Mesenteric fat pad (tissue), 1 donor: Measurements from ENCODE around the gene PRSS57. TPM values are rescaled to one million over a fixed set of nuclear protein-coding genes. Genes with fewer than 3 reads are reported as not detected.

ENCODE experiments used
- DNase-seq: peaks from one replicate; pipeline ENCODE4 v3.0.0-alpha.2; 2020; ENCODE audit warnings: low spot score
- total RNA-seq: library from RNA; stranded (reverse); fragmentation: NEBNext Ultra II Directional; extraction: Animal tissue kit (Norgen Biotek cat#: 25700); gene quantifications from one replicate; pipeline ENCODE4 v1.2.1, GENCODE V29; 2021
- donor health status: DM: yes; HTN: yes; CAD: no.

Gene PRSS57
- total RNA-seq, 1 donor from 2014 or later = not detected

DNA sequence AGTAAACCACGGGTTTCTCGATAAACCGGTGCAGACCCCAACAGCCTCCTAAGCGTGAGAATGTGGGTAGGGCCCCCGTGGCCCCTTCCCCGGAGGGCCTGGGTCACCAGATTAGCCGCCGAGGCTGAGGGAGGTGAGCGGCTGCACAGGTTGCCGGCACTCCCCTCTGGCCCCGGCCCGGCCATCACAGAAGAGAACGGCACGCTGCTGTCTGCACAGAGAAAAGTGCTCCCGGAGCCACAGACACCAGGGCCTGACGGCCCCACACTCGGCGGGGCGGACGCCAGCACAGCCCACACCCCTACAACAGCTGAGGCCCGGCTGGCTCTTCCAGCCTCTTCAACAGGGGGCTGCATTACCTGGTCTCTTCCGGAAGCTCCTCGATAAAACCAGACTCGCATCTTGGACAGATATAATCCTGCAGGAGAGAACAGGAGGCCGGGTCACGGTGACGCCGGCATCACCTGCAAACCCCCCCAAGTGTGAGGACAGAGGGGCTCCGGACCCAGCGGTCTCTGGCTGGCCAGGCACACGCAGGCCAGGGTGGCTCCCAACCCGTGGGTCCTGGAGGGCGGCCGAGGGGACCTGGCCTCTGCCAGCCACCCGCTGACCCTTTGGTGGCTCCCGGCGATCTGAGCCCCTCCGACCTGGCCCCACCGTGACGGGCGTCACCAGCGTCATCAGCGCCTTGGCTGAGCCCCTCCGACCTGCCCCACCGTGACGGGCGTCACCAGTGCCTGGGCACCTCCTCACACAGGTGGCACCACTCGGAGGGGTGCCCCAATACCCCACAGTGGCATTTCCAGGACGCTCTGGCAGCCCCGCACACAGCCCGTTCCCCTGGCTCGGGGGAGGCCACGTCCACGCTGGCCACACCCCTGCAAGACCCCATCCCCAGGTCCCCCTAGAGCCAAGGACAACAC is 42.5 kb downstream of the PRSS57 start:
- no peak for DNase-seq

DNA sequence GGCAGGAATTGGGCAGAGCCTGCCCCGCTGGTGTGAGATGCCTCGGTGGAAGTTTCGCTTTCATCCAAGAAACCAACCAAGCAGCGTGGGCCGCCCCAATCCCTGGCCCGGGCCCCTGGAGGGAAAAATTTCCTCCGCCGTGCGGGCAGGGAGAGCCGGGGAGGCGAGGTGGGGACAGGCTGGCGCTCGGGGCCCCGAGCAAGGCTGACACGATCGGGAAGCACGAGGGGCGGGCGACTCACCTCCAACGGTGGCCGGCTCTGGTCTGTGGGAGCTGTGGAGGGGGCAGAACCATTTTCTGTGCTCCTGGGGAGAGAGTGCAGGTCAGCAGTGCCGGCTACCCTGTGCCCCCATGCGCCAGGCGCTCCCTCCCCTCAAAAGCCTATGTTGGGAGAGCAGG is 43.3 kb downstream of the PRSS57 start:
- DNase-seq = no peak

DNA sequence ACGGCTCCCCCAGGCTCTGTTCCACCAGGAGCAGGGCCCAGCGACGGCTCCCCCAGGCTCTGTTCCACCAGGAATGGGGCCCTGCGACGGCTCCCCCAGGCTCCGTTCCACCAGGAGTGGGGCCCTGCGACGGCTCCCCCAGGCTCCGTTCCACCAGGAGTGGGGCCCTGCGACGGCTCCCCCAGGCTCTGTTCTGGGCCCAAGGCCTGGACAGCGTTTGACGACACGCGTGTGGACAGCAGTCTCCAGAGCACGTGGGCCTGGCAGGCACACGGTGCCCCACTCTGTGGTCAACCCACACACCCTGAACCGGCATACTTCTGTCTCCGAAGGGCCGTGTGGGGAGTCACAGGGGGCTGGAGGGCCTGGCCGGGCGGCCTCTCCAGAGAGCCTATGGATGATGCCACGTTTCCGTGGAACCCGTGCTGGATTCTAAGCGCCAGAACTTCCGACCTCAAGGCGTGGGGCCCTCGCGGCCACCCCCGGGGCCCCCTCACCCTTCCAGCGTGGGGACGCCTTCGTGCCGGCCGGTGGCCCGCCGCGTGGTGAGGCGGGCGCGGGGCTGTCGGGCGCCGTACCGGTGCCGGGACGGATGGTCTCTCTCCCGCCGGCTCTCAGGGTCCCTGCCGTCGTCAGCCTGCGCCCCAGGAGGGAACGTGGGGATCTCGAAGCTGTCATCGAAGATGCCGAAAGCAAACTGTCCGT is 44.0 kb downstream of the PRSS57 start:
- DNase-seq = no peak

GRCh38 chr19:650121-650520 is 45.1 kb downstream of the PRSS57 start:
- DNase-seq = no peak

- no peak for DNase-seq
Observed at GRCh38 chr19:648904-649801, 46.1 kb downstream of the PRSS57 start.

GRCh38 chr19:648305-648704 is 46.9 kb downstream of the PRSS57 start:
- DNase-seq = no peak

- DNase-seq = no peak
Observed at GRCh38 chr19:647566-648284, 47.5 kb downstream of the PRSS57 start.

DNA sequence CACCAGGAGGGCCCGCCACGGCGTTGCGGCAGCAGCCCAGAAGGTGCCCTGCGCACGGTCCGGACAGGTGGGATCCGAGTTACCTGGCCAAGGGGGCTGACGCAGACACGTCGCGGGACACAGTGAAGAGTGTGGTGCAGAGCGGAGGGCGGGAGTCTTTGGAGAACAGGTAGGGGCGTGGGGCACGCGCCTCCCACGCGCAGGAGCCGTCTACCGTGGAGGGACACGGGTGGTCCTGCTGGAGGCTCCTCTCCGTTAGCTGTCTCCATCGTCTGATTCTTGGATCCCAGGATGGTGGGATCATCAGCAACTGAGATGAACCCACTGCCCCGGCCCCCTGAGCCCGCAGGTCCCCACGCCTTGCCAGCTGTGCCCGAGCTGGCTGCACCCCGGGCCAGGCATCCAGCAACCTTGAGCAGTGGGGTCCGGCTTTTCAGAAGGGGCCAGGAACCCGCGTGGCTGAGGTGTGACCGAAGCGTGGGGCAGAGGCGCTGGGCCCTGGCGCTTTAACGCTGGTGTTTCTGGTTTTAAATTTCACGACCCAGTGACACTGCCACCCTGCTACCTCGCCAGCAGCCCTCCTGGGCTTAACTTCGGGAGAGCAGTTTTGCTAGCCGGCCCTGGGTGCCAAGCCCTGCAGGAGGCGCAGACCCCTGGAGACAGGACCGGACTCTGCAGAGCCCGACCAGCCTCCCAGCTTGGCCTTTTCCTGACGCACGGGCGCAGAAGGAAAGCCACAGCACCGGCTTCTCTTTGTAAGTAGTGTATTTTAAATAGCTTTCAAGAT is 48.3 kb downstream of the PRSS57 start:
- no peak for DNase-seq

- DNase-seq = no peak
Observed at GRCh38 chr19:645912-646778, 49.1 kb downstream of the PRSS57 start.

DNA sequence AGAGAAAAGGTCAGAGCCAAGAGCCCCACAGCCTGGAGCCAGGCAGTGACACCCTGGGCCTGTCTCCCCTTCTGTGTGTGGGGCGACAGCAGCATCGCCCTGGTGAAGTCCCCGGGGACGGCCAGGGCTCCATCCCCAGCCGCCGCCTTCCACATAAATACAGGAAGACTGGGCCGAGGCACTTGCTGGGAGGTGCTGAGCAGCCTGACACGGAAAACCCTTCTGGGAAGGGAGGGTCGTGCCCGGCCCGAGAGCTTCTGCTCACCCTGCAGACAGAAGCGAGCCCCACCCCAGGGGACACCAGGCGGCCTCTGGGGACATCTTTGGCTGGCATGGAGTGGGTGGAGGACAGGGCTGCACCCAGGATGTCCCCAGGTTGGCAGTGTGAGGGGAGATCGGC is 50.5 kb downstream of the PRSS57 start:
- DNase-seq = no peak

DNA sequence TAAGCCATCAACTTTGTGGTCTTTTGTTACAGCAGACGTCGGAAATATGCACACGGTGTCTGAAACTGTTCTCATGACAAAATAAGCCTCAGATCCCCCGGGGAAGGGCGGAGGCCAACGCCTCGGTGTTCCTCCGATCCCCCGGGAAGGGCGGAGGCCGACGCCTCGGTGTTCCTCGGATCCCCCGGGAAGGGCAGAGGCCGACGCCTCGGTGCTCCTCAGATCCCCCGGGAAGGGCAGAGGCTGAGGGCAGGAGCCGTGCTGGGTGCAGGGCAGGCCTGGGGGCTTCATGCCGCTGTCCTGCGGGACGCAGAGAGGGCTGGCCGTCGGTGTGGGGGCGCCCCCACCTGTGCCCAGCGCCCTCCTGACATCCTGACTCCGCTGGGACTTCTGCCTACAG is 50.9 kb downstream of the PRSS57 start:
- DNase-seq = no peak

DNA sequence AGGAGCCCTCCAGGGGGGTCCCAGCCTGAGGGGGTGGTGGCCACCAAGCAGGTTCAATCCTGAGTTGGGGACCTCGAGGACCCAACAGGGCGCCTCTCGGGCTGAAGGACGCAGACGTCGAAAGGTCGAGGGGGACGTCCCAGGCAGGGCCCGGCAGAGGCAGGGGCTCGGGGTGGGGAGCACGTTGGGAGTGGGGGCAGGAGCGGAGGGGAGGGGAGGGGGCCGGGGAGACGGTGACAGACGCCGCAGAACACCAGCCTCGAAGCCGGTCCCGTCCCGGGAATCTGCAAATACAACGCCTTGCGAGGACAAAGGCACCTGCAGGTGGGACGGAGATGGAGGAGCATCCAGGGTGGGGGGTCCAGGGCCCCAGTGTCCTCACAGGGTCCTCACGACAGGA is 51.5 kb downstream of the PRSS57 start:
- DNase-seq = no peak

GRCh38 chr19:642767-643727 is 52.2 kb downstream of the PRSS57 start:
- no peak for DNase-seq

DNA sequence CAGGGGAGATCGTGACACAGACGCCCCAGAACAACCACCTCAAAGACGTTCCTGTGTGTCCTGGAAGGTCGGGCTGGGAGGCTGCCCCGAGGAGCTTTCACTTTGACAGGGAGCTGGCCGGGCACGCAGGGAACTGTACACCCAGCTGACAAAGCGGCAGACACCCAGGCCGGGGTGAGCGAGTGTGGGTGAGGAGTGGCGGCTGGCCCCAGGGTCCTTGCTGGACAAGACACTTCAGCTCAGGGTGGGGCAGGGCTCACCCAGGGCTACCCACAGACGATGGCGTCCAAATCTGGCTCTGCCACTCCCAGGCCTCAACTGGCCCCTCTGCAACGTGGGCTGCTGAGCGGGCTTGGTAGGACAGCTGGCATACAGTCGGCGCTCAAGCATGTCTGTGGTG is 53.5 kb downstream of the PRSS57 start:
- no peak for DNase-seq

DNA sequence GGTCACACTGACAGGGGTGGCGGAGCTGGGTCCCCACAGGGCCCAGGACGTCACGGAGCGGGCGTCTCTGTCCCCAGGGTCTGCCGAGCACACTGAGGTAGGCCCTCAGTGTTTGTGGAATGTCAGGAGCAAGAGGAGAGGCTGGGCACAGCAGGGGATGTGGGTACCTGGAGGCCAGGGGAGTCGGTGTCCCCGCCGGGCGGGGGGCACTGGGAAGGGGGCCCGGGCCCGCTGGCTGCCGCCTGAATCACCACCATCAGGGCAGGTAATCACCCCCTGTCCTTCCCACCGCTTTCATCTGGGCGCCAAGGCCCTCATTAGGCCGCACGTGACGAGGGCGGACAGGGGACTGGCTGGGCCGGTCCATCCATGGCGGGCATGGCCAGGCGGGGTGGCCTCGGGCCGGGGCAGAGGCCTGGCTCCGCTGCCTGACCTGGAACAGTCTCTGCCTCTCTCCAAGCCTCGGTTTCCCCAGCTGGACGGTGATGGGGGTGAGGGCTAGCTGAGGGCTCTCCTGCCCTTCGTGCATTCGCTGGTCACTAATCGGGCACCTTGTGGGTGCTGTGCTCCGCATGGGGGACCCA is 54.6 kb downstream of the PRSS57 start:
- DNase-seq = no peak

GRCh38 chr19:640161-640558 is 55.1 kb downstream of the PRSS57 start:
- DNase-seq = no peak
